IMR-90 (cell line): ENCODE measurements around the gene FRS3. TPM values are rescaled to one million over a fixed set of nuclear protein-coding genes. Genes with fewer than 3 reads are reported as not detected.

Experiments
- ATAC-seq: fragments of 200-7000 bp; cut with Tn5 transposase; 2 replicates; pipeline ENCODE4 v1.9.1; 2020; ENCODE audit warnings: low read depth, mild to moderate bottlenecking, moderate library complexity
- BruUV-seq: library from RNA; stranded (reverse); fragments of 400-500 nt; replicated peaks from 2 replicates; lab custom pipeline; 2021; lab: Mats Ljungman, UMichigan
- CTCF ChIA-PET: fragments of 300-600 bp; formaldehyde crosslinking; extraction: SDS; loops from one replicate; lab custom pipeline; 2021; ENCODE audit warnings: antibody characterized with exemption; lab: Yijun Ruan, JAX
- POLR2A ChIA-PET: fragments of 300-600 bp; sonication (Branson Sonifier 250); formaldehyde crosslinking; loops from one replicate; lab custom pipeline; 2022; ENCODE audit warnings: antibody characterized with exemption; ENCODE audit not compliant: unreplicated experiment; lab: Charles Lee
- DNase-seq: peaks from one replicate; pipeline ENCODE4 v3.0.0; 2013
- H2AFZ ChIP-seq: replicated peaks from 2 replicates; pipeline ENCODE3; 2013; ENCODE audit warnings: low read length, mild to moderate bottlenecking; ENCODE audit not compliant: poor library complexity
- H2AK5ac ChIP-seq: 2 replicates; pipeline ENCODE4 v1.6.1; 2013; ENCODE audit warnings: low read depth, low read length, inconsistent platforms
- H2AK9ac ChIP-seq: replicated peaks from 2 replicates; pipeline ENCODE3; 2013; ENCODE audit warnings: mild to moderate bottlenecking, low read depth, low read length, moderate library complexity; ENCODE audit not compliant: poor library complexity
- H2BK120ac ChIP-seq: 2 replicates; pipeline ENCODE4 v1.6.1; 2013; ENCODE audit warnings: low read depth, low read length, inconsistent platforms
- H2BK15ac ChIP-seq: 3 replicates; pipeline ENCODE4 v1.6.1; 2013; ENCODE audit warnings: low read depth, low read length, inconsistent platforms
- H2BK20ac ChIP-seq: 2 replicates; pipeline ENCODE4 v1.6.1; 2013; ENCODE audit warnings: low read depth, mild to moderate bottlenecking, inconsistent platforms, low read length, moderate library complexity
- H2BK5ac ChIP-seq: 2 replicates; pipeline ENCODE4 v1.6.1; 2013; ENCODE audit warnings: mild to moderate bottlenecking, low read depth, low read length, inconsistent platforms; ENCODE audit not compliant: poor library complexity, severe bottlenecking
- H3K14ac ChIP-seq: replicated peaks from 2 replicates; pipeline ENCODE4 v1.6.1; 2013; ENCODE audit warnings: low read depth, low read length, inconsistent platforms
- H3K18ac ChIP-seq: 2 replicates; pipeline ENCODE4 v1.6.1; 2013; ENCODE audit warnings: low read depth, low read length, control low read depth
- H3K23ac ChIP-seq: 2 replicates; pipeline ENCODE4 v1.6.1; 2013; ENCODE audit warnings: low read depth, low read length, inconsistent platforms
- H3K27ac ChIP-seq: 2 replicates; pipeline ENCODE4 v1.5.1; 2013; ENCODE audit warnings: mild to moderate bottlenecking, control low read depth, low read length; ENCODE audit not compliant: insufficient read depth
- H3K27me3 ChIP-seq: 2 replicates; pipeline ENCODE4 v1.6.1; 2013; ENCODE audit warnings: low read length; ENCODE audit not compliant: control insufficient read depth, insufficient read depth
- H3K36me3 ChIP-seq: 2 replicates; pipeline ENCODE4 v1.6.1; 2013; ENCODE audit warnings: low read length, mixed read lengths; ENCODE audit not compliant: control insufficient read depth, insufficient read depth
- H3K4ac ChIP-seq: 2 replicates; pipeline ENCODE4 v1.6.1; 2013; ENCODE audit warnings: low read depth, low read length, inconsistent platforms
- H3K4me1 ChIP-seq: 2 replicates; pipeline ENCODE4 v1.6.1; 2013; ENCODE audit warnings: low read length, mixed read lengths; ENCODE audit not compliant: control insufficient read depth, insufficient read depth
- H3K4me2 ChIP-seq: 2 replicates; pipeline ENCODE4 v1.6.1; 2013; ENCODE audit warnings: low read depth, mild to moderate bottlenecking, control low read depth, low read length, moderate library complexity
- H3K4me3 ChIP-seq: 2 replicates; pipeline ENCODE4 v1.5.1; 2013; ENCODE audit warnings: low read depth, mild to moderate bottlenecking, control low read depth, low read length, moderate library complexity; ENCODE audit not compliant: insufficient read depth
- H3K56ac ChIP-seq: 2 replicates; pipeline ENCODE4 v1.6.1; 2013; ENCODE audit warnings: low read length, inconsistent platforms; ENCODE audit not compliant: insufficient read depth; ENCODE audit errors: extremely low read depth
- H3K79me1 ChIP-seq, 2 experiments: 2 replicates each; pipeline ENCODE4 v1.6.1; 2013; ENCODE audit warnings: low read length in 2 of 2, inconsistent platforms in 1 of 2, low read depth in 1 of 2
- H3K9ac ChIP-seq: 2 replicates; pipeline ENCODE4 v1.6.1; 2013; ENCODE audit warnings: low read depth, low read length, control low read depth
- H3K9me1 ChIP-seq: 2 replicates; pipeline ENCODE4 v1.6.1; 2013; ENCODE audit warnings: low read length, inconsistent platforms; ENCODE audit not compliant: insufficient read depth
- H3K9me3 ChIP-seq: 2 replicates; pipeline ENCODE4 v1.6.1; 2013; ENCODE audit warnings: low read length; ENCODE audit not compliant: control insufficient read depth, insufficient read depth
- H4K20me1 ChIP-seq: 2 replicates; pipeline ENCODE4 v1.6.1; 2013; ENCODE audit warnings: low read length, inconsistent platforms; ENCODE audit not compliant: insufficient read depth
- H4K5ac ChIP-seq: 2 replicates; pipeline ENCODE4 v1.6.1; 2013; ENCODE audit warnings: mild to moderate bottlenecking, low read depth, low read length, control low read depth
- H4K8ac ChIP-seq, 2 experiments: 2 replicates each; pipeline ENCODE4 v1.6.1; 2013; ENCODE audit warnings: low read depth in 2 of 2, low read length in 2 of 2, control low read depth in 1 of 2, inconsistent platforms in 1 of 2
- H4K91ac ChIP-seq: 2 replicates; pipeline ENCODE4 v1.6.1; 2013; ENCODE audit warnings: low read depth, low read length, inconsistent platforms; ENCODE audit not compliant: insufficient read depth
- BHLHE40 ChIP-seq: fragments of 150-350 bp; IDR thresholded peaks from 2 replicates; pipeline ENCODE4 v1.6.1; 2016; ENCODE audit warnings: mild to moderate bottlenecking, low read depth, low read length
- CEBPB ChIP-seq: IDR thresholded peaks from 2 replicates; pipeline ENCODE4 v1.6.1; 2012; ENCODE audit warnings: low read depth, low read length, improper control_type of control experiment
- CHD1 ChIP-seq: IDR thresholded peaks from 2 replicates; pipeline ENCODE4 v1.6.1; 2012; ENCODE audit warnings: low read depth, low read length, improper control_type of control experiment
- FOS ChIP-seq: fragments of 150-350 bp; IDR thresholded peaks from 2 replicates; pipeline ENCODE4 v1.6.1; 2016; ENCODE audit warnings: low read depth, low read length
- MAZ ChIP-seq: IDR thresholded peaks from 2 replicates; pipeline ENCODE4 v1.6.1; 2012; ENCODE audit warnings: low read depth, mild to moderate bottlenecking, low read length, improper control_type of control experiment, moderate library complexity, borderline replicate concordance
- NFE2L2 ChIP-seq: fragments of 150-350 bp; IDR thresholded peaks from 2 replicates; pipeline ENCODE4 v1.6.1; 2016; ENCODE audit warnings: low read depth, mild to moderate bottlenecking, low read length
- POLR2A ChIP-seq: IDR thresholded peaks from 2 replicates; pipeline ENCODE4 v1.6.1; 2012; ENCODE audit warnings: mild to moderate bottlenecking, low read depth, low read length
- RAD21 ChIP-seq: IDR thresholded peaks from 2 replicates; pipeline ENCODE4 v1.6.1; 2012; ENCODE audit warnings: low read length, improper control_type of control experiment
- RCOR1 ChIP-seq: IDR thresholded peaks from 2 replicates; pipeline ENCODE4 v1.6.1; 2012; ENCODE audit warnings: mild to moderate bottlenecking, low read length, improper control_type of control experiment; ENCODE audit not compliant: insufficient replicate concordance
- RFX5 ChIP-seq: IDR thresholded peaks from 2 replicates; pipeline ENCODE4 v1.8.0; 2012; ENCODE audit warnings: low read depth, mild to moderate bottlenecking, low read length, moderate library complexity
- SMC3 ChIP-seq: fragments of 150-350 bp; IDR thresholded peaks from 2 replicates; pipeline ENCODE4 v1.6.1; 2016; ENCODE audit warnings: low read depth, mild to moderate bottlenecking, antibody characterized with exemption, low read length, moderate library complexity
- WGBS, 2 experiments: methylation state at CpG; one replicate each; pipeline versions ENCODE4 v1.1.5 to v1.1.7; 2013; ENCODE audit warnings: missing lambda C conversion rate in 2 of 2; ENCODE audit not compliant: insufficient read length in 1 of 2; ENCODE audit errors: extremely low coverage in 2 of 2; 5-methylcytosine and 5-hydroxymethylcytosine counted together
- dilution Hi-C: fragments of 300-500 bp; cut with HindIII; formaldehyde crosslinking; loops from one replicate; pipeline ENCODE4 v1.14.3; 2018; ENCODE audit warnings: low sequenced_read_pairs; ENCODE audit not compliant: unreplicated experiment
- in situ Hi-C: fragments of 300-500 bp; cut with MboI; formaldehyde crosslinking; loops from 3 replicates; pipeline ENCODE4 v1.14.3; 2019; ENCODE audit warnings: low sequenced_read_pairs, inconsistent platforms, mixed read lengths
- intact Hi-C: fragments of 100-400 bp; cut with micrococcal nuclease; formaldehyde crosslinking; loops from 2 replicates; pipeline ENCODE4 v1.10.0; 2022
- polyA plus RNA-seq, 3 experiments: library from polyadenylated mRNA; depleted of rRNA; stranded (reverse); fragments of >200 nt; gene quantifications; 2 replicates each; pipeline ENCODE4 v1.2.3, GENCODE V29; 2012; ENCODE audit warnings: low replicate concordance in 1 of 3
- total RNA-seq: library from RNA; depleted of rRNA; stranded (reverse); fragments of >200 nt; gene quantifications from 2 replicates; pipeline ENCODE4 v1.2.3, GENCODE V29; 2012
- TF ChIP-seq, protein P1 (sequence below): conservative IDR thresholded peaks from 2 replicates; pipeline ENCODE4 v1.5.1; 2012; ENCODE audit warnings: mild to moderate bottlenecking, low read depth, low read length, improper control_type of control experiment
- TF ChIP-seq, protein P2 (sequence below): fragments of 150-350 bp; IDR thresholded peaks from 2 replicates; pipeline ENCODE4 v1.6.1; 2017; ENCODE audit warnings: mild to moderate bottlenecking, antibody characterized with exemption, low read length, low read depth
- TF ChIP-seq, protein P3 (sequence below): fragments of 150-350 bp; IDR thresholded peaks from 2 replicates; pipeline ENCODE4 v1.6.1; 2016; ENCODE audit warnings: low read depth, mild to moderate bottlenecking, low read length, moderate library complexity, borderline replicate concordance

Gene FRS3
- total and polyA plus RNA-seq, 2 of the 4 experiments (the other 2 are of a cell fraction) = 0.54 to 3.8 TPM

DNA sequence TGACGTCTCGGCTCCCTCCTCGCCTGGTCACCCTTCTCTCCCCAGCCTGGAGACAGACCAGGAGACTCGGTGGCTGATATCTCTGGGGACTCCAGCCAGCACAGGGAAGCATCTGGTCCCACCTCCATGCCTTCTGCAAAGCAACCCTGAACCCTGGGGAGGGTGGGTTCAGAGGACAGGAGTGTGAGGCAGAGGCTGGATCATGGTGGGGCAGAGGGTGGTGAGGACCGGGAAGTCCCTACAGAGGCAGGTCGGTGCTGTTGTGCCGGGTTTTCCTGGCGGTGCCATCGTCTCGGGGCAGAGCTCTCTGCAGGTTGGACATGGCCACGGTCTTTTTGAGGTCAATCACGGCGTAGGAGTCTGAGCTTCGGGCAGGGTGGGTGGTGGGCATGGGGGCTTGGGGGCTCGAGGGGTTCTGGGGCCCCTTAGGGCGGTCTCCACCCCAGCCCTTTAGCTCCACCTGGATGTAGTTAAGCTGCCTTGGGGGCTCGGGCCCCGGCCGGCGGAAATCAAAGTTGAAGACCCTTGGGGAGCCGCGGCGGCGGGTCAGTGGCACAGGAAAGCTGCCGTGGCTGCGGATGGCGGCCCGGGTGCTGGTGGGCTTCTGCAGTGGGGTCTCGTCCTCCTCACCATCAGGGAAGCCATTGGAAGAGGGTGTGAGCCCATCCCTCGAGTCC is 9.2 kb downstream of the FRS3 start:
- no peak overlapping the region for H3K56ac ChIP-seq
- H2BK5ac ChIP-seq = no peak overlapping the region
- H4K91ac ChIP-seq = no peak overlapping the region
- H3K4me2 ChIP-seq = no peak overlapping the region
- H2BK15ac ChIP-seq = no peak overlapping the region
- H3K18ac ChIP-seq = no peak overlapping the region
- no peak overlapping the region for H2AK5ac ChIP-seq
- H3K9ac ChIP-seq = no peak overlapping the region
- no peak overlapping the region for H3K4ac ChIP-seq
- H2BK20ac ChIP-seq = no peak overlapping the region
- in situ Hi-C loops (no loop called here), dilution Hi-C loops (no loop called here), intact Hi-C loops (no loop called here)
- ATAC-seq = no peak
- no TSS peak for BruUV-seq
- TF ChIP-seq RAD21 (no peak), BHLHE40 (no peak), POLR2A (no peak), NFE2L2 (no peak), SMC3 (no peak), RFX5 (no peak), RCOR1 (no peak), CEBPB (no peak), FOS (no peak), CHD1 (no peak), MAZ (no peak)
- TF ChIP-seq, protein P1, sequence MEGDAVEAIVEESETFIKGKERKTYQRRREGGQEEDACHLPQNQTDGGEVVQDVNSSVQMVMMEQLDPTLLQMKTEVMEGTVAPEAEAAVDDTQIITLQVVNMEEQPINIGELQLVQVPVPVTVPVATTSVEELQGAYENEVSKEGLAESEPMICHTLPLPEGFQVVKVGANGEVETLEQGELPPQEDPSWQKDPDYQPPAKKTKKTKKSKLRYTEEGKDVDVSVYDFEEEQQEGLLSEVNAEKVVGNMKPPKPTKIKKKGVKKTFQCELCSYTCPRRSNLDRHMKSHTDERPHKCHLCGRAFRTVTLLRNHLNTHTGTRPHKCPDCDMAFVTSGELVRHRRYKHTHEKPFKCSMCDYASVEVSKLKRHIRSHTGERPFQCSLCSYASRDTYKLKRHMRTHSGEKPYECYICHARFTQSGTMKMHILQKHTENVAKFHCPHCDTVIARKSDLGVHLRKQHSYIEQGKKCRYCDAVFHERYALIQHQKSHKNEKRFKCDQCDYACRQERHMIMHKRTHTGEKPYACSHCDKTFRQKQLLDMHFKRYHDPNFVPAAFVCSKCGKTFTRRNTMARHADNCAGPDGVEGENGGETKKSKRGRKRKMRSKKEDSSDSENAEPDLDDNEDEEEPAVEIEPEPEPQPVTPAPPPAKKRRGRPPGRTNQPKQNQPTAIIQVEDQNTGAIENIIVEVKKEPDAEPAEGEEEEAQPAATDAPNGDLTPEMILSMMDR = no peak
- TF ChIP-seq, protein P2, sequence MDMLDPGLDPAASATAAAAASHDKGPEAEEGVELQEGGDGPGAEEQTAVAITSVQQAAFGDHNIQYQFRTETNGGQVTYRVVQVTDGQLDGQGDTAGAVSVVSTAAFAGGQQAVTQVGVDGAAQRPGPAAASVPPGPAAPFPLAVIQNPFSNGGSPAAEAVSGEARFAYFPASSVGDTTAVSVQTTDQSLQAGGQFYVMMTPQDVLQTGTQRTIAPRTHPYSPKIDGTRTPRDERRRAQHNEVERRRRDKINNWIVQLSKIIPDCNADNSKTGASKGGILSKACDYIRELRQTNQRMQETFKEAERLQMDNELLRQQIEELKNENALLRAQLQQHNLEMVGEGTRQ = no peak
- TF ChIP-seq, protein P3, sequence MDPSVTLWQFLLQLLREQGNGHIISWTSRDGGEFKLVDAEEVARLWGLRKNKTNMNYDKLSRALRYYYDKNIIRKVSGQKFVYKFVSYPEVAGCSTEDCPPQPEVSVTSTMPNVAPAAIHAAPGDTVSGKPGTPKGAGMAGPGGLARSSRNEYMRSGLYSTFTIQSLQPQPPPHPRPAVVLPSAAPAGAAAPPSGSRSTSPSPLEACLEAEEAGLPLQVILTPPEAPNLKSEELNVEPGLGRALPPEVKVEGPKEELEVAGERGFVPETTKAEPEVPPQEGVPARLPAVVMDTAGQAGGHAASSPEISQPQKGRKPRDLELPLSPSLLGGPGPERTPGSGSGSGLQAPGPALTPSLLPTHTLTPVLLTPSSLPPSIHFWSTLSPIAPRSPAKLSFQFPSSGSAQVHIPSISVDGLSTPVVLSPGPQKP = no peak
- no peak for DNase-seq
- no peak overlapping the region for H4K5ac ChIP-seq
- H2BK120ac ChIP-seq = no peak overlapping the region
- H3K9me1 ChIP-seq = no peaks in the 10 kb centered on the region
- POLR2A ChIA-PET = no interaction called here
- H3K36me3 ChIP-seq = peaks cover 37% of the 10 kb centered on the region
- no peaks in the 10 kb centered on the region for H3K27me3 ChIP-seq
- H4K8ac ChIP-seq = no peak overlapping the region
- no peak overlapping the region for H3K23ac ChIP-seq
- no peaks in the 10 kb centered on the region for H3K79me1 ChIP-seq
- no peak overlapping the region for H2AFZ ChIP-seq
- no peaks in the 10 kb centered on the region for H3K9me3 ChIP-seq
- H2AK9ac ChIP-seq = peak overlapping the region; percentile 67
- WGBS, 2 experiments = 100% methylated on average over 3 of the region's 30 CpGs; no CpG with 5 or more reads in 1 of the 2 experiments
- peaks cover 5% of the 10 kb centered on the region; the same call in 1 of the 2 replicates for H3K4me1 ChIP-seq
- H4K20me1 ChIP-seq = no peaks in the 10 kb centered on the region
- H3K27ac ChIP-seq = no peak overlapping the region
- CTCF ChIA-PET = no interaction called here
- no peak overlapping the region for H3K14ac ChIP-seq
- no peak overlapping the region for H3K4me3 ChIP-seq
